ENCODE results near the gene BTBD9. TPM values are rescaled to one million over a fixed set of nuclear protein-coding genes. Genes with fewer than 3 reads are reported as not detected.

Gene BTBD9
- total RNA-seq, 1 experiment from 2014 or later, result 8.9 TPM

- TF ChIP-seq CTCF (conservative IDR thresholded peaks at IDR 0.05), result no peak
- H2BK15ac ChIP-seq (ENCODE audit: low read depth, low read length), result no peak overlapping the region
- H3K79me2 ChIP-seq (ENCODE audit: insufficient read depth, low read length), result no peaks in the 10 kb centered on the region
- H4K8ac ChIP-seq (replicated peaks; ENCODE audit: insufficient read length, low read depth, low read length), result no peak overlapping the region
- no peak for DNase-seq
- no peaks in the 10 kb centered on the region for H3K4me1 ChIP-seq (ENCODE audit: insufficient read depth, low read length)
- no peaks in the 10 kb centered on the region for H3K79me1 ChIP-seq (ENCODE audit: insufficient read depth, low read depth, low read length, poor library complexity, severe bottlenecking)
- H3K4me2 ChIP-seq (ENCODE audit: insufficient read depth, insufficient read length, low read length), result no peak overlapping the region
- no peak overlapping the region for H3T11ph ChIP-seq (ENCODE audit: low read length)
- H3K4me3 Mint-ChIP-seq, result no peak overlapping the region
- no peak overlapping the region for H3K27ac Mint-ChIP-seq
- H3K27me3 Mint-ChIP-seq (ENCODE audit: low read depth), result no peaks in the 10 kb centered on the region
- H4K20me1 ChIP-seq (ENCODE audit: control insufficient read depth, insufficient read depth, insufficient read length), result no peaks in the 10 kb centered on the region
- no peak overlapping the region for H3K4ac ChIP-seq (ENCODE audit: low read depth, low read length)
- no peaks in the 10 kb centered on the region for H3K36me3 Mint-ChIP-seq (ENCODE audit: insufficient read depth in 1 of 3, low read depth in 3 of 3)
- no peak overlapping the region for H3K14ac ChIP-seq (ENCODE audit: insufficient read depth, low read length)
- no peak overlapping the region for H3K23ac ChIP-seq (ENCODE audit: insufficient read length, low read depth, low read length)
- H3K4me1 Mint-ChIP-seq, result no peaks in the 10 kb centered on the region
- H2AK5ac ChIP-seq (ENCODE audit: insufficient read length, low read length), result no peak overlapping the region
- no peaks in the 10 kb centered on the region for H3K9me3 ChIP-seq (ENCODE audit: control insufficient read depth, low read depth, low read length)
- H2BK5ac ChIP-seq (ENCODE audit: insufficient read length, low read length), result no peak overlapping the region
- no peak overlapping the region for H2BK20ac ChIP-seq (ENCODE audit: low read depth, low read length, poor library complexity, severe bottlenecking)
- H3K27ac ChIP-seq (ENCODE audit: insufficient read length, low read depth, low read length), result no peak overlapping the region
- no peaks in the 10 kb centered on the region for H3K23me2 ChIP-seq (ENCODE audit: insufficient read length, low read depth, low read length, poor library complexity, severe bottlenecking)
- H3K9ac ChIP-seq (ENCODE audit: extremely low read depth, insufficient read length, low read length), result no peak overlapping the region
- no peak overlapping the region for H2AFZ ChIP-seq (ENCODE audit: low read length)
- no peaks in the 10 kb centered on the region; a peak in 2 of 5 replicates for H3K9me3 Mint-ChIP-seq
- H4K91ac ChIP-seq (ENCODE audit: insufficient read length, low read depth, low read length), result no peak overlapping the region
- H2BK120ac ChIP-seq (ENCODE audit: low read depth, low read length, poor library complexity, severe bottlenecking), result no peak overlapping the region
- H3K27me3 ChIP-seq (ENCODE audit: insufficient read depth, low read length), result no peaks in the 10 kb centered on the region
- no peak overlapping the region for H4K5ac ChIP-seq (ENCODE audit: insufficient read length, low read depth, low read length)
- H3K56ac ChIP-seq (ENCODE audit: insufficient read length, low read depth, low read length), result no peak overlapping the region
- H2BK12ac ChIP-seq (ENCODE audit: insufficient read length, low read depth, low read length), result no peak overlapping the region
- no CpG with 5 or more reads among the region's 2 CpGs for whole genome bisulfite sequencing (ENCODE audit: extremely low coverage, insufficient read length, low lambda C conversion rate)
- no peak overlapping the region for H3K18ac ChIP-seq (ENCODE audit: insufficient read length, low read depth, low read length)
Observed at GRCh38 chr6:38420207-38420606, 219.5 kb downstream of the BTBD9 start.

Data from H9 (cell line).